ENCODE results near the gene APCDD1. TPM values are rescaled to one million over a fixed set of nuclear protein-coding genes. Genes with fewer than 3 reads are reported as not detected.

APCDD1 gene
- total RNA-seq, 2 donors from 2014 or later, result 41.0 to 126 TPM

DNA sequence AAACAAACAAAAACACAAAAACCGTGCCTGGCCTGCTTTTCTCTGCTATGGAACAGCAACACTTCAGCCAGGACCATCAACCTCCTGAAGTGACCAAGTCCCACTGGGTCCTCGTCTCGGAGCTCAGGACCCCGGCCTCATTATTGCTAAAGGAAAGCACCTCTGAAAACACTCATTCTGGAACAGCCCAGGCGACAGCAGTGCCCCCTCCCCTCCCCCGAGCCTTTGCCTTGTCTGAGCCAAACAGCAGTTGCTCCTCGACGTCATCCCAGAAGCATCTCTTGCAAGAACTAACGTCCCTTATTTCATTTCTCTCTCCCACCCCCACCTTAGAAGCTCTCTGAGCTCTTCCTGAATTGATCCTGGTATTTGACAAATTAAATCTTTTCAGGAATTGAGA, 27.4 kb downstream of the APCDD1 start:
- 71% methylated on average over 9 of the region's 9 CpGs for WGBS
- DNase-seq (ENCODE audit: low spot score), result no peak
- H3K9me3 ChIP-seq, result no peaks in the 10 kb centered on the region
- intact Hi-C loops (cut with DNase I), result no loop called here
- no peaks in the 10 kb centered on the region for H3K36me3 ChIP-seq
- H3K27me3 ChIP-seq (replicated peaks; ENCODE audit: insufficient read depth), result no peaks in the 10 kb centered on the region
- no peak overlapping the region for H3K27ac ChIP-seq
- no peak overlapping the region for H3K4me3 ChIP-seq
- no peak for TF ChIP-seq POLR2AphosphoS5 (IDR thresholded peaks at IDR 0.05)
- no peak for TF ChIP-seq POLR2A (IDR thresholded peaks at IDR 0.05)
- TF ChIP-seq, protein P1, sequence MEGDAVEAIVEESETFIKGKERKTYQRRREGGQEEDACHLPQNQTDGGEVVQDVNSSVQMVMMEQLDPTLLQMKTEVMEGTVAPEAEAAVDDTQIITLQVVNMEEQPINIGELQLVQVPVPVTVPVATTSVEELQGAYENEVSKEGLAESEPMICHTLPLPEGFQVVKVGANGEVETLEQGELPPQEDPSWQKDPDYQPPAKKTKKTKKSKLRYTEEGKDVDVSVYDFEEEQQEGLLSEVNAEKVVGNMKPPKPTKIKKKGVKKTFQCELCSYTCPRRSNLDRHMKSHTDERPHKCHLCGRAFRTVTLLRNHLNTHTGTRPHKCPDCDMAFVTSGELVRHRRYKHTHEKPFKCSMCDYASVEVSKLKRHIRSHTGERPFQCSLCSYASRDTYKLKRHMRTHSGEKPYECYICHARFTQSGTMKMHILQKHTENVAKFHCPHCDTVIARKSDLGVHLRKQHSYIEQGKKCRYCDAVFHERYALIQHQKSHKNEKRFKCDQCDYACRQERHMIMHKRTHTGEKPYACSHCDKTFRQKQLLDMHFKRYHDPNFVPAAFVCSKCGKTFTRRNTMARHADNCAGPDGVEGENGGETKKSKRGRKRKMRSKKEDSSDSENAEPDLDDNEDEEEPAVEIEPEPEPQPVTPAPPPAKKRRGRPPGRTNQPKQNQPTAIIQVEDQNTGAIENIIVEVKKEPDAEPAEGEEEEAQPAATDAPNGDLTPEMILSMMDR (IDR thresholded peaks at IDR 0.05), result no peak
- H3K4me1 ChIP-seq (replicated peaks), result no peaks in the 10 kb centered on the region

DNA sequence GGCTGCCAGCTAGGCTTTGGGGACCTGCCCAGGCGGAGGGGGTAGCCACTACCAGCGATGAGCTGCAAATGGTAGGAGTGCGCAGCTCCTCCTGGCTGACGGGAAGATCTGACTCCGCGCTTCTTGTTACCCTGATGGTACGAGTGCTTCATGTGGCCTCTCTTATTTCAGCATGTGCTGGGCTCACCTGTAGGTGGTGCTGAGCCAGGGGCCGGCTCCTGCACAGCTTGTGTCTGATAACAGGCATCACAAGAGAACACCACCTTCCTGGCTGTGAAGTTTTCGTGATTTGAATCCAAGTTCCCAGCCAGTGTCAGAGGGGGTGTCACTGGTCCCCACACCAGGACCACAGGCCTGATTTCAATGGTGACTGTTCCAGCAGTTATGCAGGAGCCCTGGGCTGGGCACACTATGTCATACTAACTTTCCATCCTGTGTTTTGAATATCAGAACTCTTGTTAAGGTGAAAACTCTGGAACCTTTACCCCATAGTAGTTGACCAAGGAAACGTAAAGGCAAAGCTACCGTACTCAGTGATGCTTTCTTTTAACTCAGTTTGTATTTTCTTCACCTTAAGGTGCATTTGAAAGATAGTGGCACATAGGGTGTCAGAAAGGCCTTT, 28.0 kb downstream of the APCDD1 start:
- no peak overlapping the region for H3K4me3 ChIP-seq
- H3K9me3 ChIP-seq, result no peaks in the 10 kb centered on the region
- no peak overlapping the region for H3K27ac ChIP-seq
- no peak for DNase-seq (ENCODE audit: low spot score)
- TF ChIP-seq POLR2AphosphoS5 (IDR thresholded peaks at IDR 0.05) (no peak), POLR2A (IDR thresholded peaks at IDR 0.05) (no peak)
- TF ChIP-seq, protein P1 (IDR thresholded peaks at IDR 0.05), result no peak
- no peaks in the 10 kb centered on the region for H3K27me3 ChIP-seq (replicated peaks; ENCODE audit: insufficient read depth)
- H3K4me1 ChIP-seq (replicated peaks), result no peaks in the 10 kb centered on the region
- WGBS, result 97% methylated on average over 10 of the region's 11 CpGs
- no peaks in the 10 kb centered on the region for H3K36me3 ChIP-seq
- intact Hi-C loops (cut with DNase I), result no loop called here

DNA sequence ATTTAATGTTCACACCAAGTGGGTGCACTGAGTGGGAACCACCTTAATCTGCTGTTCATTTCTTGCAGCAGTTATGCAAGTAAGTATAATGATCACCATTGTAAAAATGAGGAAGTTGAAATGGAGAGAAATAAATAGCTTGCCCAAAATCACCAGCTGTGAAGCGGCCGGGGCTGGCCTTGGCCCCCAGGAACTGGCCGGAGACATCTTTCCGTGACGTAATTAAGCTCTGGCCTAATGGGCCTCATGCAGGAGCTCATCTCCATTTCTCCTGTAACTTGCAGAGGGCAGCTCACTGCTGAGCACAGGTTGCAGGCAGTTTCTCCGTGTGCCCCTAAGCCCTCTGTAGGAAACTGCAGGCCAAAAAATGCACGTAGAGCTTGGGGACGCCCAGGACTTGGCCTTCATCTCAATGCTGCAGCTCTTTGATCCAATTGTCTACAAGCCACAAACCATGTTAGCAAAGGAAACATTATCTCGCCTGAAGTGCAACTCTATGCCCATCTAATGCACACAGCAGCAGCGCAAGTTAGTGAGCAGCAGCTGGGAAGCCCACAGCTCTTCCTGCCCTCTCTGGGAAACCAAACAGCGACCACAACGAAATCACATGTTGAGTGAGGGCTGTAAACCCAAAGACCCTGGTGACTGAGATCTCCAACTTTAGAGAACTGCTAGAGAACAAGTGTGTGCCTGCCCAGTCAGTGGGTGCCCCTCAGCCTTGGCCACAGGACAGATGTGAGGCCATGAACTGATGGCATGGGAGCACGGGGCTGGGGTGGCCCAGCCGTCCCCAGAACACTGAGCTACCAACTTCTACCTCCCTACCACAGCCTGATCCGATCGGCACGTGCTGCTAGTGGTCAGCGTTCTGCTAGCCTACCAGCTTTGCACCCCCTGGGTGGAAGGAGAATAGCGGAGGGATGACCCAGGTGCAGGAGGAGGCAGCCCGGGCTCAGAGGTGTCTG, 28.8 kb downstream of the APCDD1 start:
- no peaks in the 10 kb centered on the region for H3K9me3 ChIP-seq
- no peak overlapping the region for H3K4me3 ChIP-seq
- no peaks in the 10 kb centered on the region for H3K4me1 ChIP-seq (replicated peaks)
- intact Hi-C loops (cut with DNase I), result no loop called here
- no peak overlapping the region for H3K27ac ChIP-seq
- H3K27me3 ChIP-seq (replicated peaks; ENCODE audit: insufficient read depth), result no peaks in the 10 kb centered on the region
- no peak for TF ChIP-seq POLR2AphosphoS5 (IDR thresholded peaks at IDR 0.05)
- TF ChIP-seq, protein P1 (IDR thresholded peaks at IDR 0.05), result no peak
- TF ChIP-seq POLR2A (IDR thresholded peaks at IDR 0.05), result no peak
- WGBS, result 76% methylated on average over 20 of the region's 20 CpGs
- DNase-seq (ENCODE audit: low spot score), result no peak
- H3K36me3 ChIP-seq, result no peaks in the 10 kb centered on the region

DNA sequence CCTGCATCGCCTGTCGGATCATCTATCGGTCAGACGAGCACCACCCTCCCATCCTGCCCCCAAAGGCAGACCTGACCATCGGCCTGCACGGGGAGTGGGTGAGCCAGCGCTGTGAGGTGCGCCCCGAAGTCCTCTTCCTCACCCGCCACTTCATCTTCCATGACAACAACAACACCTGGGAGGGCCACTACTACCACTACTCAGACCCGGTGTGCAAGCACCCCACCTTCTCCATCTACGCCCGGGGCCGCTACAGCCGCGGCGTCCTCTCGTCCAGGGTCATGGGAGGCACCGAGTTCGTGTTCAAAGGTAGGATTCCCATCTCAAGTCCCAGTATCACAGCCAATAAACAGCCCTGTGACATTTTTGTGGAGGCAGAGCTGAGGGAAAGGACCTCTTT, 31.0 kb downstream of the APCDD1 start:
- no peaks in the 10 kb centered on the region for H3K36me3 ChIP-seq
- H3K9me3 ChIP-seq, result no peaks in the 10 kb centered on the region
- H3K4me3 ChIP-seq, result no peak overlapping the region
- TF ChIP-seq POLR2A (IDR thresholded peaks at IDR 0.05) (no peak), POLR2AphosphoS5 (IDR thresholded peaks at IDR 0.05) (no peak)
- TF ChIP-seq, protein P1 (IDR thresholded peaks at IDR 0.05), result no peak
- H3K27me3 ChIP-seq (replicated peaks; ENCODE audit: insufficient read depth), result no peaks in the 10 kb centered on the region
- H3K4me1 ChIP-seq (replicated peaks), result no peaks in the 10 kb centered on the region
- no peak for DNase-seq (ENCODE audit: low spot score)
- intact Hi-C loops (cut with DNase I), result no loop called here
- WGBS, result 95% methylated on average over 20 of the region's 20 CpGs
- H3K27ac ChIP-seq, result no peak overlapping the region
